ENCODE measurements around the gene ADH4.

The ADH4 gene

GRCh38 chr4:99185581-99185980 lies 41.5 kb upstream of the ADH4 start:
- no peaks in the 10 kb centered on the region for H3K36me3 ChIP-seq (ENCODE audit: insufficient read depth, low read length)
- TF ChIP-seq EZH2phosphoT487 (IDR thresholded peaks at IDR 0.05; ENCODE audit: borderline replicate concordance) (no peak), CTCF (conservative IDR thresholded peaks at IDR 0.05; ENCODE audit: low read length) (no peak)
- no peak overlapping the region for H3K4me2 ChIP-seq (ENCODE audit: low read depth, low read length, poor library complexity, severe bottlenecking)
- no peaks in the 10 kb centered on the region for H3F3A ChIP-seq (ENCODE audit: low read depth)
- H3K4me3 ChIP-seq (ENCODE audit: low read length, poor library complexity, severe bottlenecking): no peak overlapping the region
- H4K20me1 ChIP-seq (ENCODE audit: insufficient read depth, low read length, poor library complexity, severe bottlenecking): no peaks in the 10 kb centered on the region
- H3K9me3 ChIP-seq (ENCODE audit: insufficient read depth, low read depth, low read length): peaks cover 5% of the 10 kb centered on the region; the same call in 1 of the 2 replicates
- no peaks in the 10 kb centered on the region for H3K79me2 ChIP-seq (ENCODE audit: insufficient read depth, low read length)
- H2AFZ ChIP-seq (ENCODE audit: low read length): no peak overlapping the region
- H3K9me2 ChIP-seq (replicated peaks; ENCODE audit: low read depth, low read length): no peaks in the 10 kb centered on the region
- no peak overlapping the region for H3K9ac ChIP-seq (ENCODE audit: low read depth, low read length, poor library complexity, severe bottlenecking)
- no peaks in the 10 kb centered on the region for H3K4me1 ChIP-seq (ENCODE audit: insufficient read depth, low read length, poor library complexity, severe bottlenecking)
- no peaks in the 10 kb centered on the region for H3K27me3 ChIP-seq (ENCODE audit: insufficient read depth, low read length, poor library complexity, severe bottlenecking)

- H3K36me3 ChIP-seq (ENCODE audit: insufficient read depth, low read length): no peaks in the 10 kb centered on the region
- H3K9me2 ChIP-seq (replicated peaks; ENCODE audit: low read depth, low read length): no peaks in the 10 kb centered on the region
- TF ChIP-seq CTCF (conservative IDR thresholded peaks at IDR 0.05; ENCODE audit: low read length) (no peak), EZH2phosphoT487 (IDR thresholded peaks at IDR 0.05; ENCODE audit: borderline replicate concordance) (no peak)
- no peak overlapping the region for H3K4me3 ChIP-seq (ENCODE audit: low read length, poor library complexity, severe bottlenecking)
- no peaks in the 10 kb centered on the region for H3K79me2 ChIP-seq (ENCODE audit: insufficient read depth, low read length)
- H3K4me2 ChIP-seq (ENCODE audit: low read depth, low read length, poor library complexity, severe bottlenecking): no peak overlapping the region
- H3K4me1 ChIP-seq (ENCODE audit: insufficient read depth, low read length, poor library complexity, severe bottlenecking): no peaks in the 10 kb centered on the region
- no peaks in the 10 kb centered on the region for H3K27me3 ChIP-seq (ENCODE audit: insufficient read depth, low read length, poor library complexity, severe bottlenecking)
- H3F3A ChIP-seq (ENCODE audit: low read depth): no peaks in the 10 kb centered on the region
- no peak overlapping the region for H2AFZ ChIP-seq (ENCODE audit: low read length)
- H3K9me3 ChIP-seq (ENCODE audit: insufficient read depth, low read depth, low read length): peaks cover under 1% of the 10 kb centered on the region; the same call in 1 of the 2 replicates
- H4K20me1 ChIP-seq (ENCODE audit: insufficient read depth, low read length, poor library complexity, severe bottlenecking): no peaks in the 10 kb centered on the region
- H3K9ac ChIP-seq (ENCODE audit: low read depth, low read length, poor library complexity, severe bottlenecking): no peak overlapping the region
Observed at GRCh38 chr4:99180382-99181070, 36.4 kb upstream of the ADH4 start.

- no peak overlapping the region for H3K4me2 ChIP-seq (ENCODE audit: low read depth, low read length, poor library complexity, severe bottlenecking)
- no peaks in the 10 kb centered on the region for H3K79me2 ChIP-seq (ENCODE audit: insufficient read depth, low read length)
- no peaks in the 10 kb centered on the region for H3K4me1 ChIP-seq (ENCODE audit: insufficient read depth, low read length, poor library complexity, severe bottlenecking)
- no peaks in the 10 kb centered on the region for H3F3A ChIP-seq (ENCODE audit: low read depth)
- H3K4me3 ChIP-seq (ENCODE audit: low read length, poor library complexity, severe bottlenecking): no peak overlapping the region
- no peaks in the 10 kb centered on the region for H3K9me3 ChIP-seq (ENCODE audit: insufficient read depth, low read depth, low read length)
- H3K9me2 ChIP-seq (replicated peaks; ENCODE audit: low read depth, low read length): no peaks in the 10 kb centered on the region
- H2AFZ ChIP-seq (ENCODE audit: low read length): no peak overlapping the region
- no peaks in the 10 kb centered on the region for H4K20me1 ChIP-seq (ENCODE audit: insufficient read depth, low read length, poor library complexity, severe bottlenecking)
- no peak overlapping the region for H3K9ac ChIP-seq (ENCODE audit: low read depth, low read length, poor library complexity, severe bottlenecking)
- no peaks in the 10 kb centered on the region for H3K36me3 ChIP-seq (ENCODE audit: insufficient read depth, low read length)
- TF ChIP-seq EZH2phosphoT487 (IDR thresholded peaks at IDR 0.05; ENCODE audit: borderline replicate concordance) (no peak), CTCF (conservative IDR thresholded peaks at IDR 0.05; ENCODE audit: low read length) (no peak)
- no peaks in the 10 kb centered on the region for H3K27me3 ChIP-seq (ENCODE audit: insufficient read depth, low read length, poor library complexity, severe bottlenecking)
Observed at GRCh38 chr4:99179626-99180025, 35.5 kb upstream of the ADH4 start.
